HG02938 (cell line): Measurements from ENCODE around the gene HIBADH.
"Not testable (repeated sequence)": the region's sequence is repeated elsewhere in the genome, so short reads cannot be mapped to it uniquely, and the experiment has no call there.

Experiments
- ATAC-seq: cut with Tn5 transposase; IDR thresholded peaks from one replicate; pipeline ENCODE4 v1.9.1; 2021; ENCODE audit warnings: mild to moderate bottlenecking, moderate library complexity; ENCODE audit not compliant: unreplicated experiment

The HIBADH gene

GRCh38 chr7:27603813-27604212 lies 58.9 kb downstream of the HIBADH start:
- ATAC-seq: no peak

- ATAC-seq: no peak
Measured at GRCh38 chr7:27602766-27603165, 59.9 kb downstream of the HIBADH start.

GRCh38 chr7:27601217-27601616 lies 61.5 kb downstream of the HIBADH start:
- ATAC-seq: no peak

GRCh38 chr7:27600247-27600646 lies 62.4 kb downstream of the HIBADH start:
- no peak for ATAC-seq

- ATAC-seq: no peak
Measured at GRCh38 chr7:27595009-27595408, 67.7 kb downstream of the HIBADH start.

- no peak for ATAC-seq
Measured at GRCh38 chr7:27593226-27593625, 69.5 kb downstream of the HIBADH start.

- ATAC-seq: no peak
Measured at GRCh38 chr7:27590416-27590815, 72.3 kb downstream of the HIBADH start.

- ATAC-seq: no peak
Measured at GRCh38 chr7:27587429-27587828, 75.3 kb downstream of the HIBADH start.

GRCh38 chr7:27586825-27587224 lies 75.9 kb downstream of the HIBADH start:
- peak; percentile 90 for ATAC-seq

- no peak for ATAC-seq
Measured at GRCh38 chr7:27585781-27586447, 76.8 kb downstream of the HIBADH start.

- ATAC-seq: no peak
Measured at GRCh38 chr7:27581906-27582305, 80.8 kb downstream of the HIBADH start.

GRCh38 chr7:27581119-27581518 lies 81.6 kb downstream of the HIBADH start:
- ATAC-seq: no peak

GRCh38 chr7:27579565-27579964 lies 83.1 kb downstream of the HIBADH start:
- ATAC-seq: no peak

GRCh38 chr7:27578169-27578568 lies 84.5 kb downstream of the HIBADH start:
- not testable (repeated sequence) for ATAC-seq

- no peak for ATAC-seq
Measured at GRCh38 chr7:27576360-27576944, 86.2 kb downstream of the HIBADH start.

GRCh38 chr7:27575613-27576012 lies 87.1 kb downstream of the HIBADH start:
- ATAC-seq: no peak

- no peak for ATAC-seq
Measured at GRCh38 chr7:27569106-27569505, 93.6 kb downstream of the HIBADH start.

GRCh38 chr7:27567266-27567665 lies 95.4 kb downstream of the HIBADH start:
- no peak for ATAC-seq

- ATAC-seq: no peak
Measured at GRCh38 chr7:27564881-27565482, 97.7 kb downstream of the HIBADH start.

GRCh38 chr7:27560706-27561235 lies 101.9 kb downstream of the HIBADH start:
- no peak for ATAC-seq

GRCh38 chr7:27555670-27556069 lies 107.0 kb downstream of the HIBADH start:
- ATAC-seq: no peak

- ATAC-seq: no peak
Measured at GRCh38 chr7:27554826-27555225, 107.9 kb downstream of the HIBADH start.
